GM23248 (cell line): Measurements from ENCODE around the gene TGM3. TPM values are rescaled to one million over a fixed set of nuclear protein-coding genes. Genes with fewer than 3 reads are reported as not detected.

ENCODE experiments used
- DNase-seq: peaks from one replicate; pipeline ENCODE4 v3.0.0-alpha.2; 2015
- H2AFZ ChIP-seq: fragments of 200-600 bp; sonication (generic); 2 replicates; pipeline ENCODE4 v1.6.1; 2016; ENCODE audit warnings: antibody characterized with exemption
- H3F3A ChIP-seq: fragments of 200-600 bp; sonication (generic); 2 replicates; pipeline ENCODE4 v1.6.1; 2016; ENCODE audit warnings: mild to moderate bottlenecking, antibody characterized with exemption, mixed run types; ENCODE audit not compliant: insufficient read depth
- H3K27ac ChIP-seq: fragments of 200-600 bp; sonication (generic); 2 replicates; pipeline ENCODE4 v1.5.1; 2016; ENCODE audit warnings: mild to moderate bottlenecking
- H3K27me3 ChIP-seq: fragments of 200-600 bp; sonication (generic); replicated peaks from 2 replicates; pipeline ENCODE4 v1.6.1; 2016; ENCODE audit warnings: mild to moderate bottlenecking; ENCODE audit not compliant: insufficient read depth
- H3K36me3 ChIP-seq: fragments of 200-600 bp; sonication (generic); 2 replicates; pipeline ENCODE4 v1.6.1; 2016; ENCODE audit warnings: low read depth, mild to moderate bottlenecking
- H3K4me1 ChIP-seq: fragments of 200-600 bp; sonication (generic); 2 replicates; pipeline ENCODE4 v1.6.1; 2016; ENCODE audit warnings: mild to moderate bottlenecking; ENCODE audit not compliant: insufficient read depth
- H3K4me2 ChIP-seq: fragments of 200-600 bp; sonication (generic); one replicate; pipeline ENCODE4 v1.6.1; 2016; ENCODE audit warnings: mild to moderate bottlenecking; ENCODE audit not compliant: unreplicated experiment
- H3K4me3 ChIP-seq: fragments of 200-600 bp; sonication (generic); 2 replicates; pipeline ENCODE4 v1.5.1; 2016; ENCODE audit warnings: mild to moderate bottlenecking
- H3K79me2 ChIP-seq: fragments of 200-600 bp; sonication (generic); 2 replicates; pipeline ENCODE4 v1.6.1; 2016; ENCODE audit warnings: mild to moderate bottlenecking; ENCODE audit not compliant: insufficient read depth
- H3K9ac ChIP-seq: fragments of 200-600 bp; sonication (generic); 2 replicates; pipeline ENCODE4 v1.6.1; 2016; ENCODE audit warnings: mild to moderate bottlenecking
- H3K9me2 ChIP-seq: fragments of 200-600 bp; sonication (generic); 2 replicates; pipeline ENCODE4 v1.6.1; 2016; ENCODE audit warnings: mixed run types, mild to moderate bottlenecking, moderate library complexity; ENCODE audit not compliant: insufficient read depth
- H3K9me3 ChIP-seq: fragments of 200-600 bp; sonication (generic); one replicate; pipeline ENCODE4 v1.6.1; 2017; ENCODE audit warnings: low read depth
- H4K20me1 ChIP-seq: fragments of 200-600 bp; sonication (generic); 2 replicates; pipeline ENCODE4 v1.6.0; 2016; ENCODE audit not compliant: insufficient read depth
- EZH2 ChIP-seq: fragments of 200-600 bp; sonication (generic); IDR thresholded peaks from 2 replicates; pipeline ENCODE4 v1.6.1; 2018; ENCODE audit warnings: antibody characterized with exemption, mild to moderate bottlenecking; ENCODE audit not compliant: insufficient read depth, poor library complexity, severe bottlenecking
- EZH2phosphoT487 ChIP-seq: fragments of 200-600 bp; sonication (generic); IDR thresholded peaks from 2 replicates; pipeline ENCODE4 v1.6.1; 2018; ENCODE audit warnings: antibody characterized with exemption, moderate library complexity, mild to moderate bottlenecking, low read depth; ENCODE audit not compliant: insufficient read depth
- WGBS, 2 experiments: methylation state at CpG; one replicate each; pipeline ENCODE4 v1.1.6; 2015 to 2017; ENCODE audit warnings: low lambda C conversion rate in 2 of 2, low coverage in 1 of 2; ENCODE audit errors: missing lambda C conversion rate in 2 of 2; 5-methylcytosine and 5-hydroxymethylcytosine counted together
- in situ Hi-C: fragments of 300-500 bp; cut with MboI; formaldehyde crosslinking; loops from 2 replicates; pipeline ENCODE4 v1.15.0; 2020
- polyA plus RNA-seq: library from polyadenylated mRNA; unstranded; fragments of >200 nt; fragmentation: Nextera tagmentation; extraction: Ambion mirVana; gene quantifications from 2 replicates; pipeline ENCODE4 v1.2.1, GENCODE V29; 2016
- total RNA-seq: library from RNA; depleted of rRNA; stranded (reverse); fragments of >200 nt; shearing (Covaris generic); gene quantifications from 2 replicates; pipeline ENCODE4 v1.2.3, GENCODE V29; 2014

The TGM3 gene
- total and polyA plus RNA-seq, 2 experiments from 2014 or later: 0.11 to 0.25 TPM

GRCh38 chr20:2311329-2311728, 15.5 kb downstream of the TGM3 start:
- no peaks in the 10 kb centered on the region for H4K20me1 ChIP-seq
- no peaks in the 10 kb centered on the region for H3K9me3 ChIP-seq
- H3K36me3 ChIP-seq: no peaks in the 10 kb centered on the region
- H3K4me2 ChIP-seq: no peak overlapping the region
- H3K4me1 ChIP-seq: peaks cover 33% of the 10 kb centered on the region
- TF ChIP-seq EZH2phosphoT487 (no peak), EZH2 (no peak)
- H3F3A ChIP-seq: peaks cover 27% of the 10 kb centered on the region
- no peak overlapping the region for H3K4me3 ChIP-seq
- DNase-seq: peak; percentile 56
- no peaks in the 10 kb centered on the region for H3K79me2 ChIP-seq
- WGBS, 2 experiments: 62% methylated on average over 3 of the region's 3 CpGs
- H3K27ac ChIP-seq: peak overlapping the region; percentile 99
- no peaks in the 10 kb centered on the region for H3K27me3 ChIP-seq
- no peaks in the 10 kb centered on the region for H3K9me2 ChIP-seq
- in situ Hi-C loops: no loop called here
- H2AFZ ChIP-seq: no peak overlapping the region
- H3K9ac ChIP-seq: no peak overlapping the region

GRCh38 chr20:2312876-2313275, 17.1 kb downstream of the TGM3 start:
- Histone ChIP-seq H3K9ac (peak overlapping the region; percentile 82), H3K36me3 (no peaks in the 10 kb centered on the region), H3K9me2 (no peaks in the 10 kb centered on the region), H3K4me2 (no peak overlapping the region), H3K9me3 (no peaks in the 10 kb centered on the region), H3K27me3 (no peaks in the 10 kb centered on the region), H3K4me1 (peaks cover 33% of the 10 kb centered on the region), H3K4me3 (no peak overlapping the region), H2AFZ (no peak overlapping the region), H3F3A (peaks cover 27% of the 10 kb centered on the region), H4K20me1 (no peaks in the 10 kb centered on the region), H3K79me2 (no peaks in the 10 kb centered on the region), H3K27ac (peak overlapping the region; percentile 99)
- peak; percentile 82 for DNase-seq
- WGBS, 2 experiments: 62 to 67% methylated on average over 8 of the region's 8 CpGs
- TF ChIP-seq EZH2 (no peak), EZH2phosphoT487 (peak; percentile 83; the same call in 1 of the 2 replicates)
- in situ Hi-C loops: no loop called here

- Histone ChIP-seq H3K27ac (peak overlapping the region; percentile 99), H3K9me3 (no peaks in the 10 kb centered on the region), H3K4me3 (no peak overlapping the region), H3K27me3 (no peaks in the 10 kb centered on the region), H3K9ac (peak overlapping the region; percentile 82), H3K4me1 (peaks cover 33% of the 10 kb centered on the region), H2AFZ (no peak overlapping the region), H4K20me1 (no peaks in the 10 kb centered on the region), H3K4me2 (peak overlapping the region; percentile 43), H3F3A (peaks cover 27% of the 10 kb centered on the region), H3K36me3 (no peaks in the 10 kb centered on the region), H3K9me2 (no peaks in the 10 kb centered on the region), H3K79me2 (no peaks in the 10 kb centered on the region)
- DNase-seq: no peak
- 51 to 58% methylated on average over 3 of the region's 3 CpGs for WGBS, 2 experiments
- in situ Hi-C loops: no loop called here
- TF ChIP-seq EZH2 (no peak), EZH2phosphoT487 (no peak)
These were observed 17.5 kb downstream of the TGM3 start for GRCh38 chr20:2313316-2313715.

- Histone ChIP-seq H2AFZ (peak overlapping the region; percentile 41), H3F3A (peaks cover 27% of the 10 kb centered on the region), H3K9ac (peak overlapping the region; percentile 82), H3K27ac (peak overlapping the region; percentile 99), H4K20me1 (no peaks in the 10 kb centered on the region), H3K9me3 (no peaks in the 10 kb centered on the region), H3K9me2 (no peaks in the 10 kb centered on the region), H3K4me3 (peak overlapping the region; percentile 39), H3K79me2 (no peaks in the 10 kb centered on the region), H3K27me3 (no peaks in the 10 kb centered on the region), H3K4me1 (peaks cover 33% of the 10 kb centered on the region), H3K4me2 (peak overlapping the region; percentile 67), H3K36me3 (no peaks in the 10 kb centered on the region)
- 2 to 3% methylated on average over 8 of the region's 8 CpGs for WGBS, 2 experiments
- TF ChIP-seq EZH2 (no peak), EZH2phosphoT487 (no peak)
- in situ Hi-C loops: no loop called here
- DNase-seq: peak; percentile 97
These were observed 19.1 kb downstream of the TGM3 start for GRCh38 chr20:2314759-2315439.
